ENCODE results near the gene R3HCC1L.

Gene R3HCC1L

DNA sequence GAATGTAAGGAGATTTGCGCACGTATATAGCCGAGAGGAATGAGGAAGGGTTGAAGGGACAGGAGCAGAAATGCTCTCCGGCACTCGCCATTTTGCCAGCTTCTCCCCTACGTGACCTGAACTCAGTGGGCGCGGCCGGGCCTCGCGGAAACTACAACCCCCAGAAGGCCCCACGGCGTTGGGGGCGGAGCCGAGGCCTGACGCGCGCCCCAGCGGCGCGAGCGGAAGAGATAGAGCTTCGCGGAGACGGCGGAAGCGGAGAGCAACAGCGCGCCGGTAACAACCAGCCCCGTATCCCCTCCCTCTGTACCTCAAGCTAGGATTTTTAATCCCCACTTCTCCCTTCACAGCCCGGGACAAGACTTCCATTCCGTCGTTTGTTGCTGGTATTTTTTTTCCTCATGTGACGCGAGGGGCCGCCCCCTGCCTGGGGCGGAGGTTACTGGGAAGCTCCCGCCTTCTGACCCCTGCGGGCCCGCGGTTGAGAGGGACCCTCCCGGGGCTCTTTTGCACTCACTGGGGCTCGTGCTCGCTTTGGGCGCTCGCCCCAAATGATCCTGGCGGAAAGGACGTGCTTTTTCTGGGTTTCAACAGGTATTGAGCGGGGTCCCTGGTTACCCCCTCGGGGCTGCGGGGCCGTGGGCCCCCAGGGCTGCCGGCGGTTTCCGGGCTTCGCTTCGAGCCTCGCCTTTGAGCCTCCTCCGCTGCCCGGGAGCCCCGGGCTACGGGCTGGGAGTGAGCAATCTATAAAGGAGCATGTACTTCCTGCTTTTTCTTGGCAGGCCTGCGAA is at the start of gene R3HCC1L:
Gene R3HCC1L, plus strand, starts transcription at position 227 of the 791 bp plus-strand sequence. CDS start 73,458 bp downstream, outside the sequence.
- DNase-seq (ENCODE audit: low read depth, low spot score) = peak; percentile 95

DNA sequence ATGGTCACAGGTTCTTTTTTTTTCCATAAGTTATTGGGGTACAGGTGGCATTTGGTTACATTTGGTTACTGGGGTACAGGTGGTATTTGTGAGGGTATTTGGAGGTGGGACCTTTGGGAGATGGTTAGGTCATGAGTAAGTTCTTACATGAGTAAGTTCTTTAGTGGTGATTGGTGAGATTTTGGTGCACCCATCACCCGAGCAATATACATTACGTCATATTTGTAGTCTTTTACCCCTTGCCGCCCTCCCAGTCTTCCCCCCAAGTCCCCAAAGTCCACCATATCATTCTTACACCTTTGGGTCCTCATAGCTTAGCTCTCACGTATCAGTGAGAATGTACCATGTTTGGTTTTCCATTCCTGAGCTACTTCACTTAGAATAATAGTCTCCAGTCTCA is 49.2 kb upstream of the R3HCC1L start:
- DNase-seq (ENCODE audit: low read depth, low spot score) = no peak

DNA sequence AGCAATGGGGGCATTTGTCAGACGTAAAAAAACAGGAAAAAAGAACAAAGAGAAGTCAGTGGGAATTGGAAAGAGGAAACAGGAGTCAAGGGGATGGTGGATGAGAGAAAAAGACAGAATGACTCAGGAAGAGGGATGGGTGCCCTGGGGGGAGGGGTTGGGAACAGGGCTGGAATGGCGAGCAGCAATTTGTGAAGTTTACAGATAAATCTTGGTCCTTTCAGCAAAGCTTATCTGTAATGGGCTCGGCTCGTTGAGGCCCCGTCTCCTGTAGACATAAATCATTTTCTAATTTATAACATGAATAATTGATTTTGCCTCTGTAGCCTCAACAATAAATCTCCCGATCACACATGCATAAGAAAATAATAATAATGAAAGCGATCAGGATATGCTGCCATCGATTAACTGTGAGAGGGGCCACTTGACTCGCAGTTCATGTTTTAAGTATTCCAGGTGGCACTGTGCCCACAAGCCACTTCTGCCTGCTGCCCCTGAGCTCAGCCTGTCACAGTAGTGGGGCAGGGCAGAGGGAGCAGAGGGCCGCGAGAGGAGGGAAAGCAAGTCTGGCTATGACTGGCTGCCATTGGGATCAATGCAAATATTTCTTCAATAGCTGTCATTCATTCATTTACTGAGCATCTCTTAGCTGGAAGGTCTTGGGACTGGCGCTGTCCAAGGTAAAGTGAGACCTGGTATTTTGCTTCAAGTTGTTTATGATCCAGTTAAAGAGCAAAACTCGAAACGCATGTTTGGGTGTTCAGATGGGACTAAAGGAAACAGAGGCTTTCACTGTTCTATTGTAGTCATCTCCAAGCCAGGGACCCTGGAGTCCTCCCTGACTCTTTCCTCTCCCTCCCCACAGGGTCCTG is 47.4 kb upstream of the R3HCC1L start:
- no peak for DNase-seq (ENCODE audit: low read depth, low spot score)

DNA sequence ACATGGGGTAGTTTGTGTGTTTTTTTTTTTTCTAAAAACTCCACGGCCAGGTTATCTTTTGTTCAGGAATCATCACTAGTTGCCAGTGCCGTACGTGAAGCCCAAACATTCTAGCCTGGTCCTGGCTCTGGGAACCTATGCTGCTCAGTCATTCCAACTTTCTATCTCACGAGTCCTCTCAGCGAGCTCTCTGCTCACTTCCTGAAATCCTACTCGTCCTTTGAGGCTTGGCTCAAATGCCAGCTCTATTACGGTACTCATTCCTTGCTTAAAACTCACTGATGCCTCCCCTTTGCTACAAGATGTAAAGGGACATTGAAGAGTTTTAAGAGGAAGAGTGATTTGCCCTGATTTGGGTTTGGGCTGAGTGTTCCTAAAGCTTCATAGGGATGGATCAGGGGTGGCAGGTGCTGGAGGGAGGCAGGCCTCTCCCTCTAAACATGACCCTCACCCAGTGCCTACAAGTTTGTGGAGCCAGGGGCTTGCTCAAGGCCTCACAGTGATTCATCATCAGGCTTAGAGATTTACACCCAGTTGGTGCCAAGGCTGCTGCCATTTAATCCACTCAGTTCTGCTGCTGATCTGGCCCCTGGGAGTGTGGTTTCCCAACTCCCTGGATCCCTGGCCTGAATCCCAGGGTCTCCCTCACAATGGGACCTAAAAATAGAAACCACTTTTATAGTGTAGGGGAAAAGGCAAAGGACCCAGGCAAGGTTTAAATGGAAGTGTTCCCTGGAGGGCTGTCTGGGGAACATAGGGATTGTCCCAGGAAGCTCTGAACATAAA is 46.1 kb upstream of the R3HCC1L start:
- no peak for DNase-seq (ENCODE audit: low read depth, low spot score)

DNA sequence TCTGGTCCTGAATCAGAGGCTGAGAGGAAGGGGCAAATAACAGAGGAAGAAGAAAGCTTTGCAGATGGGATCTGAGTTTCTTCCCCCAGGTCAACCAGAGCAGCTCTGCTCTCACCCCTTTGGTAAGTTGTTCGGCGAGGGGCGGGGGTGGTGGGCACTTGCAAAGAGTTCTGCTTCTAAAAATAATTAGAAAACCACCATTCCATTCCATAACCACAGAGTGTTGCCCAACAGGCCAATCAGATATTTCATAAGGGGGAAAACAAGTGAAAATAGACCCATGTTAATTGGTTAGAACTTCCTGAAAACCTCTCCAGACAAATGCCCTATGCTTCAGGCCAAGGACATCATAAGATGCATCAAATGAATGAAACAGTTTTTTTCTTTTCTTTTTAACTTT is 43.6 kb upstream of the R3HCC1L start:
- no peak for DNase-seq (ENCODE audit: low read depth, low spot score)

DNA sequence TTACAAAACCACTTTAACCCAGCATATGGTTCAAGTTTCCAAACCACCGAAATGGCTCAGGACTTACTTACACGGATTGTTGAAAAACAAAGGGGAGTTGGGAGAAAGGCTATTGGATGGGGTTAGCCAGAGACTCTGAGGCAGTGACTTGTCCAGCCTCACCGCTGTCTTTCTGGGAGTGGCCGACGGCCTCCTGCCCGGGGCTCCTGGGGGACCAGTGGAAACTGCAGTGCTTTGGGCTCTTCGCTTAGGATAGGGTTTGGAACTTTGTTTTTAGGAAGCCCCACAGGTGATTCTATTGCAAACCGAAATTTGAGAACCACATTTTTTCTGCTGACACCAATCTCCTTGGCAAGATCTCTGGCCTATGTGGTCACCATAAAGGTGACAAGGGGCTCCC is 38.1 kb upstream of the R3HCC1L start:
- no peak for DNase-seq (ENCODE audit: low read depth, low spot score)

DNA sequence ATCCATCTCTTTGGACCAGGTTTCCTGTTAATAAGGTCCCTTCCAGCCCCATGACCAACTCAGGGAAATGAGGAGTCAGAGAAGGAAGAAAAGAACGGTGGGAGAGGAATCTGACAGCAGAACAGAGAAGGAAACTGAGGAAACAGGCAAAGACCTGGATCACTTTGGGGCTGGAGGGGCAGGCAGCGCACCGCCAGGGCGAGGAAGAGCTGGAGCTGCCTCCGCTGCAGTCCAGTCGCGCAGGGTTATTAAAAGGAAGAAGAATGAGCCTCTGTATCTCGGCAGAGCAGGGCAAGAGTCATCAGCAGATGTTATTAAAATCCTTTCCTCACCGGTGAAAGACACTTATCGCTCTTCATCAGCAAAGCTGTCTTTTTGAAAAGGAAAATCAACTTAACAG is 37.7 kb upstream of the R3HCC1L start:
- no peak for DNase-seq (ENCODE audit: low read depth, low spot score)

DNA sequence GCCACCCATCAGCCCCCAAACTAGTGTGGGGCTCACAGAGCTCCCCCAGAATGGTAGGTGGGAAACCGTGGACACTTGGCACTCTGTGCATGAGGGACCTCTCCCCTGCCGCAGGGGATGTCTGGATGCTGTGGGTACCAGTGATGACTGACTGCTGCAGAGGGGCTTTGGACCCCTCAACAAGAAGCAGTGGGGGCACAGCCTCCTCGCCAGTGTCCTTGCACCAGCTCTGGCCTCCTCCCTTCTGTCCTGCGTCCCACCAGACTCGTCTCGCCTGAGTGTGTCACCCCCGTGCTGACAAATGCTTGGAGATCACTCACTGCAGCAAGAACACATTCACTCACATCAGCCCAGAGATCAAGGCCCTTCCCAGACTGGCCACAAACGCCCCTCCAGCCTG is 37.3 kb upstream of the R3HCC1L start:
- DNase-seq (ENCODE audit: low read depth, low spot score) = no peak

DNA sequence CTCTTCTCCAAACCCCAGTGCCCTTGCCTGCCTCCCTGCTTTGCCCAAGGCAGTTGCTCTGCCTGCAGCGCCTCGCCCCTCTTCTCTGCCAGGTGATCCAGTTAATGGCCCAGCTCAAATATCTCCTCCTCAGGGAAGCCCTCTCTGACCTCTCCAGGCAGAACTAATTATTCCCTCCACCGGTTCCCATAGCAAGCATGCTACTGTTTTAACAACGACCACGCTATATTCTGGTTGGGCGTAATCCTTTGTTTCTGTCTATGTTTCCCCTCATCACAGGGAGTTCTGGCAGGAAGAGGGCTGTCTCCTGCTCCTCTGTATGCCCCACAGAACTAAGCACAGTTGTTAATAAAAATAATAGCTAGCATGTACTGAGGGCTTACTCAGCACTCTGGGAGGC is 36.8 kb upstream of the R3HCC1L start:
- peak; percentile 84 for DNase-seq (ENCODE audit: low read depth, low spot score)

DNA sequence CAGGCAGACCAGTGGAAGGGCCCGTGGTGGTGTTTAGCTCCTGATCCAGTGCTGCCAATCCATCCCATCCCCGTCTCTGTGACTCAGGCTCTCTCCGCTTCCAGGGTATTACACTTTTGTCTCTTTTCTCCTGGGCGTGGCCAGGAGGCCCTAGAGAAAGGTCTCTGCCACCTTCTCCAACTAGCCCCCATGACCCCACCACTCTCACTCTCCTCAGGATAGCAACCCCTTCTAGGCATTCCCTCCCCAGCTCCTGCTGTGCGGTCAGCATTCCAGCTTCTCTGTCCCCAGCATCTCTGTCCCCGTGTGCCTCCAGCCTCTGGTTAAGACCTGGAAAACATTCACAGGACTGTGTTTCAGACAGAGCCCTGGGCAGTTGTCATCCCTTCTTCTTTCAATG is 36.2 kb upstream of the R3HCC1L start:
- peak; percentile 88 for DNase-seq (ENCODE audit: low read depth, low spot score)

DNA sequence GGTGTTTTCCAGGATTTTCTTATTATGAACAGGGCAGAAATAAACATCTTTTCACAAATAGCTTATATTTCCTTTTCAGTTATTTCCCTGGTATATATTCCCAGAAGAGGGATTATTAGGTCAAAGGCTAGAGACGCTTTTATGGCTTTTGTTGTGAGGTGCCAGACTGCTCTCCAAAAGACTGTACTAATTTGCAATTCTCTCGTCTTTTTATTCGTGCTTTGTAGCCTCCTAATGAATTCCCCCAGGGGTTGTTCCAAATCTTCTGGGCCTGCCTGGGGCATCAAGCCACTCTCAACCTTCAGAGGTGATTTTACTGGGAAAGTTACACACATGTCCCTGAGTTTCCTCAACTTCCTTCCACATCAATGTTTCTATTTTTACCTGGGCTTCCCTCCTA is 34.0 kb upstream of the R3HCC1L start:
- DNase-seq (ENCODE audit: low read depth, low spot score) = no peak

DNA sequence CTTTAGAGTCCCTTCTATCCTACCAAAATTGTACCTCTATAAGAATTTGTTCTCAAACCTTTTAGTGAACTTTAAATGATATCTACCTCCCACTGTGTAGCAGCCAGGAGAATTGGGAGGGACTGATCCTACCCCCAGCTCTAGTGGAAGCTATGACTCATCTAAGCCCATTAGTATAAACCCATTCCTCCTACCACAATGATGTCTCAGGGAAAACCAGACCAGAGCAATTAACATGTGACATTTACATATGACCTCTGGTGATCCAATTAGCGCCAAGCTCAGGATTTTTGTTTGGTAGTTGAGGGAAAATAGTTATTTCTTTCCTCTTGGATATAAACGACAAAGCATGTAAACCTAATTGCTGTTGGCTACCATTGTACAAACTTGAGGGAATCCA is 33.1 kb upstream of the R3HCC1L start:
- DNase-seq (ENCODE audit: low read depth, low spot score) = no peak

DNA sequence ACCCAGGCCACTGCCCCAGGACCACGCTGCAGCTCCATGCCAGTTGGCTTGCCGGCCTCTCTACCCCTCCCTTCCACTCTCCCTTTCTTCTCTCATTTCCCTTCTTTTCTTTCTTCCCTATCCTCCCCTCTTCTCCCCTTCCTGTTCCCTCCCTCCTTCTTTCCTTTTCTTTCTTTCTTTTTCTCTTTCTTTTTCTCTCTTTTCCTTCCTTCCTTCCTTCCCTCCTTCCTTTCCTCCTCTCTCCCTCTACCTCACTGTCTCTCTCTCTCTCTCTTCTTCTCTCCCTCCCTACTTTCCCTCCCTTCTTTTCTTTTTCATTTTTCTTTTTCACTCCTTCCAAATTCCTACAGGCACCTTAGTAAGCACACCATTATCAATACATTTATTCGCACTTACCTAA is 30.3 kb upstream of the R3HCC1L start:
- DNase-seq (ENCODE audit: low read depth, low spot score) = no peak

DNA sequence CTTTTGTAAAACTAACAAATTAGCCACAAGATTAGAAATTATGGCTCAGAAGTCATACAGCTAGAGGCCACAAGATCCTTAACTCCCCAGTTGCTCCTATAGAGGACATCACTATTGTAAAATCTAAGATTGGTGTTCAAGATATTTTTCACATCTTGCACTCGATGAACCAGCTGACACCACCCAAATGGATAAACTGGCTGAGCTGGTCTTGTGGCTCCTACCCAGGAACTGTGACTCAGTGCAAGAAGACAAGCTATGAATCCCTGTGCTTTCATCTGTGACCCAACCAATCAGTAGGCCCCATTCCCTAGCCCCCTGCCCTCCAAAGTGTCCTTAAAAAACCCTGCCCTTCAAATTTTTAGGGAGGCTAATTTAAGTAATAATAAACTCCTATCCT is 27.9 kb upstream of the R3HCC1L start:
- no peak for DNase-seq (ENCODE audit: low read depth, low spot score)

DNA sequence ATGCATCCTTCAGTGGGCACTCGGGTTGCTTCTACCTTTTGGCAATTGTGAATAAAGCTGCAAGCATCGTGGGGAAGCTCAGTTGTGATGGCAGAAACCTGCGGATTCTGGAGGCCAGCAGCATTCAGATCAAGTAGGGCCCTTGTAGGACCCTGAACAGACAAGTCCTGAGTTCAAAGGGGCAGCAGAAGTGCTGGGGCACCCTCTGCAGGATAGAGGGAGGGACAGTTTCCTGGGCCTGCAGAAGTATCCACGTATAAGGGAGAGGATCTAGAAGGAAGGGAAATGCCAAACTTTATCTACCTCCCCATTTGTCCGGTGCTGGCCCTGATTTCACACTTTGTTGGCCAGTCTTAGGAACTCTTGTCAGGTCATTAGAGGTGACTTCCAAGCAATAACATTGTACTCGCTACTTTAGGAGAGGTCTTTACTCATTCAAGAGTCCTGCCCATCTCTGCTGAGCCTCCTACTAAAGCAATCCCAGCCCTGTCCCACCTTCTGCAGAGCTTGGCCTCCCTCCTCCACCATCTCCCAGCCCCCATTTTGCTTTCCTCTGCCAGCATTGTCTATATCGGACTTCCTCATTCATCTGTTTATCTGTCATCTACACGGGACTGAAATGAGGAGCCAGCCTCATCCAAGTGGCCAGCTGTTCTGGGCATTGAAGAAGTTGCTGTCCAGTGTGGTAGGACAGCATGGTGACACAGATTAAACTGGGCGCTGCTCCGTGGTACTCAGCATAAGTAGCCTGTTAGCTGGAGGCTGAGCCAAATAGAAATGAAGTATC is 26.6 kb upstream of the R3HCC1L start:
- peak; percentile 8 for DNase-seq (ENCODE audit: low read depth, low spot score)

DNA sequence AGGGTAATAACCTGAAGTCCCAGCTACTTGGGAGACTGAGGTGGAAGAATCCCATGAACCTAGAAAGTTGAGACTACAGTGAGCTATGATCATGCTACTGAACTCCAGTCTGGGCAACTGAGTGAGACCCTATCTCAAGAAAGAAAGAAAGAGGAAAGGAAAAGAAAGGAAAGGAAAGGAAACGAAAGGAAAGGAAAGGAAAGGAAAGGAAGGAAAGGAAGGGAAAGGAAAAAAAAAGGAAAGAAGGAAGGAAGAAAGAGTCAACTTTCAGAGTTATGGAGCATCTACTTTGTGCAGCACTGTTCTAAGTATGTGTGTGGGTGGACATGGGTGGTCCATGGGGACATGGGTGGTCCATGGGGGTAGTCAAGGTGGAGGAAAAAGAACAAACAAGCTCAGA is 24.1 kb upstream of the R3HCC1L start:
- DNase-seq (ENCODE audit: low read depth, low spot score) = no peak

DNA sequence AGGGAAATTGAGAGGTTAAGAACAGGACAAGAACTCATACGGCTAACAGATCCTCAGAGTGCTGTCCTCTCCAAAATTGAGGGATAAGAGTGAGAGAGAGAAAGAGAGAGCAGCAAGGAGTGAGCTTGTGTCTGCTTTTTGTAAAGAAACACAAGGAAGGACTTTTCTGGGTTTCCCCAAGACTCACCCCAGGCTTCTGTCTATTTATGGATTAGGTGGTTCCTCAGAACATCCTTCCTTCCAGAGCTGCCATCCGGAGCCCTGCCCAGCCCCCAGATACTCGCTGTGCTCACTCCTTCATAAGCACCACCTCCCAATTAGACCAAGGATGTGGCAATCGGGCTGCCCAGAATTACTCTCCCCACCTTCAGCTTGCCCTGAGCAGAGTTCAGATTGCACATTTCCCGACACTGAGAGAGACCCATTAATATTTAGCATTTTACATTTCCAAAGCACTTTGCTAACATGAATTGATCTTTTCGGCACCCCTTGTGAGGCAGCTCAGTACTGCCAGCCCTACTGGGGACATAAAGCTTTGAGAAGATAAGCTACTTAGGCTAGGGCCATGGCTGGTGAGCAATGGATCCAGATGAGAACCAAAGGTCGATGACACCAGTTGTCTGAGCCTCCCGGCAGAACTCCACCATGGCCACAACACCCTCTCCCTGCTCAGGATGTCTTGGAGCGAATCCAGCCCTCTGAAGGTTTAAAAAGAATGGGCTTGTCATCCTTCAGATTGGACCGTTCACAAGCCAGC is 19.2 kb upstream of the R3HCC1L start:
- no peak for DNase-seq (ENCODE audit: low read depth, low spot score)

DNA sequence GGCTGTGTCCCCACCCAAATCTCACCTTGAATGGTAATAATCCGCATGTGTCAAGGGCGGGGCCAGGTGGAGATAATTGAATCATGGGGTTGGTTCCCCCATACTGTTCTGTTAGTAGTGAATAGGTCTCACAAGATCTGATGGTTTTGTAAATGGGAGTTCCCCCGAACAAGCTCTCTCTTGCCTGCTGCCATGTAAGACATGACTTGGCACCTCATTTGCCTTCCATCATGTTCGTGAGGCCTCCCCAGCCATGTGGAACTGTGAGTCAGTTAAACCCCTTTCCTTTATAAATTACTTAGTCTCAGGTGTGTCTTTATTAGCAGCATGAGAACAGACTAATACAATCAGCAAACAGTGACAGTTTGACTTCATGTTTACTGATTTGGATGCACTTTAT is 14.6 kb upstream of the R3HCC1L start:
- no peak for DNase-seq (ENCODE audit: low read depth, low spot score)

DNA sequence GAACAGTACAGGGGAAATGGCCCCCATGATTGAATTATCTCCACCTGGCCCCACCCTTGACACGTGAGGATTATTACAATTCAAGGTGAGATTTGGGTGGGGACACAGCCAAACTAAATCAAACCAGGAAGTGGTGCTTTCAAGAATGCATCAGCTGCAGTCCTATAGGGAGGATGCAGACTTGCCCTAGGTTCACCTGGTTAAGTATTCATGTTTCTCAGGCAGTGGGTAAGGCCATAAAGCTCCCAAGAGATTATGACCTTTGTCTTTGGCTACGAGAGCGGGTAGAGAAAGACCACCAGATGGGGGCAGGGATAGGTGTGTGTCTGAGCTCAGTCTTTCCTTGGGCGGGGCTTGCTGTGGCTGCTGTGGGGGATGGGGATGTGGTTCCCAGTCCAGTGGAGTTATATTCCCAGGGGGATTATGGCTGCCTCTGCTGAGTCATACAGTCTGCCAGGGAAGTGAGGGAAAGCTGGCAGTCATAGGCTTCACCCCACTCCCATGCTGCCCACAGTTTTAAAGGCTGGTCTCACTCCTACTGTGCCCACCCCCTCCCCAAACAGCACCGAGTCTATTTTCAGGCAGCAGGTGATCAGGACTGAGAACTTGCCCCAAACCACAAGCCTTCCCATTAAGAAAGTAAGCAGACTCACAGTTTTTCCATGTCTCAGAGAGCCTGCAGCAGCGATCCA is 8.4 kb upstream of the R3HCC1L start:
- peak; percentile 44 for DNase-seq (ENCODE audit: low read depth, low spot score)

DNA sequence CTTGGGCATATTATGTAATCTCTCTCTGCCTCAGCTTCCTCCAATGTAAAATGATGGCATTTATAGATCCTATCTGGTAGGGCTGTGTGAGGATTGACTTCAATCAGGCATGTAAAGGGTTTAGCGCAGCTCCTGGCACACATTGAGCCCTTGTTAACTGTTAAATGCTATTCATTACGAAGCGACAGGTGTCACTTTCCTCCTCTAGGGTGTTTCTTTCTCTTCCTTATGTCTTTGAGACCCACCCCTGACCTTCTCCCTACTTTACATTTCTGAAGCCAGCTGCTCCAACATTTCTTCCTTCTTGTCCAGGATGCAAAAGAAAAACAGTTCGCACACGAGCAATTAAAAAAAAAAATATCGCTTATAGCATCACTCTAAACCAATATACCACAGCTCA is 5.7 kb upstream of the R3HCC1L start:
- no peak for DNase-seq (ENCODE audit: low read depth, low spot score)

All from ELF-1 (cell line).